NCI-H2227 treated with DMSO at 0.1 percent for 48 hours (cell line): ENCODE measurements around the gene SYMPK.

Experiments used
- DNase-seq: peaks from one replicate; lab custom pipeline; 2025; lab: John Stamatoyannopoulos, UW

Gene SYMPK

GRCh38 chr19:45825263-45825605 is 37.7 kb downstream of the SYMPK start:
- no peak for DNase-seq

GRCh38 chr19:45824531-45825262 is 38.2 kb downstream of the SYMPK start:
- no peak for DNase-seq

- DNase-seq, result no peak
These were observed 38.9 kb downstream of the SYMPK start for GRCh38 chr19:45824041-45824471.

- no peak for DNase-seq
These were observed 39.8 kb downstream of the SYMPK start for GRCh38 chr19:45823182-45823581.

- DNase-seq, result no peak
These were observed 40.2 kb downstream of the SYMPK start for GRCh38 chr19:45822716-45823115.

GRCh38 chr19:45821570-45821969 is 41.4 kb downstream of the SYMPK start:
- DNase-seq, result no peak

GRCh38 chr19:45821103-45821521 is 41.8 kb downstream of the SYMPK start:
- DNase-seq, result no peak

GRCh38 chr19:45820413-45821102 is 42.4 kb downstream of the SYMPK start:
- no peak for DNase-seq

GRCh38 chr19:45819769-45820168 is 43.2 kb downstream of the SYMPK start:
- DNase-seq, result no peak

GRCh38 chr19:45817725-45818301 is 45.1 kb downstream of the SYMPK start:
- DNase-seq, result no peak

GRCh38 chr19:45817010-45817724 is 45.8 kb downstream of the SYMPK start:
- peak; percentile 67 for DNase-seq

- DNase-seq, result no peak
These were observed 46.5 kb downstream of the SYMPK start for GRCh38 chr19:45816236-45817009.

- no peak for DNase-seq
These were observed 47.3 kb downstream of the SYMPK start for GRCh38 chr19:45815481-45816216.

- DNase-seq, result no peak
These were observed 48.0 kb downstream of the SYMPK start, which contains the start of gene RSPH6A for GRCh38 chr19:45814851-45815480. TSS of gene RSPH6A (minus strand) at chr19:45815308. CDS start at chr19:45815176, 132 bp downstream.

- DNase-seq, result no peak
These were observed 48.7 kb downstream of the SYMPK start for GRCh38 chr19:45814166-45814780.

- DNase-seq, result no peak
These were observed 50.6 kb downstream of the SYMPK start for GRCh38 chr19:45812297-45812696.

GRCh38 chr19:45809643-45810159 is 53.2 kb downstream of the SYMPK start:
- no peak for DNase-seq

- DNase-seq, result no peak
These were observed 57.2 kb downstream of the SYMPK start for GRCh38 chr19:45805719-45806118.

- no peak for DNase-seq
These were observed 58.1 kb downstream of the SYMPK start for GRCh38 chr19:45804959-45805230.
